ENCODE measurements around the gene MKRN2. TPM values are rescaled to one million over a fixed set of nuclear protein-coding genes. Genes with fewer than 3 reads are reported as not detected.

Gene MKRN2
- total and polyA plus RNA-seq, 2 of the 8 experiments (the other 6 are each of a cell fraction or from before 2014, with no cell fraction given), result 15.3 to 17.6 TPM

DNA sequence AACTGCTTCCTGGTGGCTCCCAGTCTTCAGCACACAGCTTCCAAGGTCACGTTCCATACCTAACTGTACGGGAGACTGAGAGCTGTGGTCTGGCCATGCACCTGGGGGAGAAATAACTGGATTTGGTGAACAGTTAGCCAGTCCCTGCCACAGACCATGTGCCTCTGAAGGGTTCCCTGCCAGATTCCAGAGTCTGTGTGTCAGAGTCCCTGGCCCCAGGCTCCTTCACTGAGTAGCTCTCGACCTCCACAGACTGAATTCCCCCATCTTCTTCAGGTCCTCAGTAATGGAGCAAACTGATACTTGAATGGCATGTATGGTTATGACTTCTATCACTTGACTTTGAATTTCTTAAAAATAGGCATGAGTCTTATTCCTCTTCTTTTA lies 29.1 kb upstream of the MKRN2 start:
- H3K4ac ChIP-seq (replicated peaks; ENCODE audit: insufficient read length, low read depth, low read length), result no peak overlapping the region
- H3K79me1 ChIP-seq (ENCODE audit: low read depth, low read length), result no peaks in the 10 kb centered on the region
- DNase-seq (ENCODE audit: low read depth in 1 of 2, low spot score in 2 of 2) (no peak), FAIRE-seq (no peak)
- H3K4me1 ChIP-seq (replicated peaks in 1 of 4; ENCODE audit: control insufficient read depth in 3 of 4, insufficient read depth in 4 of 4, low read length in 3 of 4), result no peaks in the 10 kb centered on the region
- no peak overlapping the region for H3K27ac ChIP-seq (ENCODE audit: low read depth, low read length)
- no peak overlapping the region for H3K4me2 ChIP-seq (ENCODE audit: insufficient read depth in 1 of 2, low read depth in 2 of 2, low read length in 2 of 2)
- no peak overlapping the region for H2BK15ac ChIP-seq (ENCODE audit: low read length)
- H3K4me3 ChIP-seq (ENCODE audit: extremely low read depth in 1 of 4, insufficient read depth in 2 of 4, low read depth in 3 of 4, low read length in 4 of 4), result no peak overlapping the region
- no peak overlapping the region for H2BK5ac ChIP-seq (ENCODE audit: low read depth, low read length)
- H3K18ac ChIP-seq (ENCODE audit: extremely low read depth, low read length), result no peak overlapping the region
- H3K9me3 ChIP-seq (ENCODE audit: insufficient read depth in 2 of 2, low read depth in 1 of 2, low read length in 1 of 2), result no peaks in the 10 kb centered on the region
- no peak overlapping the region for H4K91ac ChIP-seq (replicated peaks; ENCODE audit: insufficient read length, low read length)
- no peaks in the 10 kb centered on the region; the same call in 1 of the 2 replicates for H3K23me2 ChIP-seq (ENCODE audit: low read depth, low read length)
- H3K23ac ChIP-seq (ENCODE audit: insufficient read length), result no peak overlapping the region
- no peak overlapping the region for H2BK120ac ChIP-seq (replicated peaks; ENCODE audit: low read depth, low read length)
- H3K56ac ChIP-seq (replicated peaks; ENCODE audit: insufficient read length, low read depth, low read length), result no peak overlapping the region
- TF ChIP-seq NANOG (IDR thresholded peaks at IDR 0.05; ENCODE audit: insufficient read depth, low read depth, low read length, poor library complexity, severe bottlenecking) (no peak), EP300 (IDR thresholded peaks at IDR 0.05; ENCODE audit: borderline replicate concordance in 1 of 2, low read depth in 2 of 2, low read length in 2 of 2) (no peak), YY1 (IDR thresholded peaks at IDR 0.05; ENCODE audit: low read depth, low read length) (no peak)
- TF ChIP-seq, protein P1, sequence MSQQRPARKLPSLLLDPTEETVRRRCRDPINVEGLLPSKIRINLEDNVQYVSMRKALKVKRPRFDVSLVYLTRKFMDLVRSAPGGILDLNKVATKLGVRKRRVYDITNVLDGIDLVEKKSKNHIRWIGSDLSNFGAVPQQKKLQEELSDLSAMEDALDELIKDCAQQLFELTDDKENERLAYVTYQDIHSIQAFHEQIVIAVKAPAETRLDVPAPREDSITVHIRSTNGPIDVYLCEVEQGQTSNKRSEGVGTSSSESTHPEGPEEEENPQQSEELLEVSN (IDR thresholded peaks at IDR 0.05), result no peak
- H4K5ac ChIP-seq (ENCODE audit: insufficient read length, low read depth, low read length), result no peak overlapping the region
- H2AK5ac ChIP-seq (ENCODE audit: low read depth, low read length), result no peak overlapping the region
- no peaks in the 10 kb centered on the region for H3K79me2 ChIP-seq (ENCODE audit: control insufficient read depth in 1 of 2, insufficient read depth in 2 of 2, low read length in 2 of 2)
- no peak overlapping the region for H2AFZ ChIP-seq (ENCODE audit: low read length)
- WGBS, 2 experiments (ENCODE audit: extremely low coverage in 1 of 2, insufficient coverage in 1 of 2, insufficient read length in 1 of 2, insufficient replicate concordance in 2 of 2, low coverage in 1 of 2, low lambda C conversion rate in 2 of 2, missing lambda C conversion rate in 1 of 2), result 89% methylated on average over 3 of the region's 3 CpGs; no CpG with 5 or more reads in 1 of the 2 experiments
- H4K8ac ChIP-seq (ENCODE audit: extremely low read depth, insufficient read depth, low read length), result no peak overlapping the region
- no peak overlapping the region for H2BK12ac ChIP-seq (ENCODE audit: low read depth, low read length)
- peaks cover 5 to 52% (median 19%) of the 10 kb centered on the region in 4 experiments; a peak in 7 of 8 replicates for H3K36me3 ChIP-seq (ENCODE audit: control insufficient read depth in 2 of 4, insufficient read depth in 4 of 4, low read length in 3 of 4)
- H3K14ac ChIP-seq (ENCODE audit: insufficient read length), result no peak overlapping the region
- H2BK20ac ChIP-seq (ENCODE audit: low read length), result no peak overlapping the region
- H3K27me3 ChIP-seq (replicated peaks in 1 of 4; ENCODE audit: control insufficient read depth in 3 of 4, extremely low read depth in 1 of 4, insufficient read depth in 3 of 4, low read length in 3 of 4), result no peaks in the 10 kb centered on the region
- POLR2A ChIA-PET (ENCODE audit: partially characterized antibody), result interaction anchor here (0.5 kb wide), 1 partner anchor 121 kb away, joined by 3 read pairs; no protein-coding TSS in a partner anchor
- H3K9ac ChIP-seq (replicated peaks in 1 of 4; ENCODE audit: extremely low read depth in 1 of 4, low read depth in 3 of 4, low read length in 3 of 4), result no peak overlapping the region
- peaks cover 2 to 3% of the 10 kb centered on the region in 2 experiments for H4K20me1 ChIP-seq (replicated peaks in 1 of 2; ENCODE audit: control insufficient read depth in 1 of 2, insufficient read depth in 2 of 2, low read length in 2 of 2)
- CTCF ChIA-PET (ENCODE audit: partially characterized antibody), result no interaction called here
